Cardiac muscle cell (in vitro differentiated cells and primary cell): ENCODE results near the gene NR5A2. TPM values are rescaled to one million over a fixed set of nuclear protein-coding genes. Genes with fewer than 3 reads are reported as not detected.

ENCODE experiments used
- DNase-seq, 2 donors: peaks; one replicate each; pipeline versions ENCODE4 v3.0.0 to v3.0.0-alpha.2; 2010 to 2017; ENCODE audit warnings: low read depth in 1 of 2, low spot score in 1 of 2
- H3K27ac ChIP-seq: fragments of 200-600 bp; sonication (generic); 2 replicates; pipeline ENCODE4 v1.5.1; 2016
- H3K27me3 ChIP-seq: fragments of 200-600 bp; sonication (generic); 2 replicates; pipeline ENCODE4 v1.6.0; 2016; ENCODE audit warnings: control low read depth
- H3K36me3 ChIP-seq: fragments of 200-600 bp; sonication (generic); 2 replicates; pipeline ENCODE4 v1.5.1; 2016; ENCODE audit warnings: control low read depth
- H3K4me1 ChIP-seq: fragments of 200-600 bp; sonication (generic); 2 replicates; pipeline ENCODE4 v1.8.1; 2017; ENCODE audit warnings: low read depth, mild to moderate bottlenecking, mixed run types
- H3K4me3 ChIP-seq: fragments of 200-600 bp; sonication (generic); 2 replicates; pipeline ENCODE4 v1.5.1; 2016; ENCODE audit warnings: mild to moderate bottlenecking
- H3K9me3 ChIP-seq: fragments of 200-600 bp; sonication (generic); 2 replicates; pipeline ENCODE4 v1.5.1; 2017; ENCODE audit warnings: low read depth, mild to moderate bottlenecking, control low read depth
- CTCF ChIP-seq: IDR thresholded peaks from 2 replicates; pipeline ENCODE4 v1.5.1; 2012; ENCODE audit warnings: low read depth, mild to moderate bottlenecking, low read length
- polyA plus RNA-seq: library from polyadenylated mRNA; unstranded; fragments of >200 nt; fragmentation: Nextera tagmentation; extraction: Ambion mirVana; gene quantifications from 2 replicates; pipeline ENCODE4 v1.2.1, GENCODE V29; 2016
- total RNA-seq: library from RNA; depleted of rRNA; stranded (reverse); fragments of >200 nt; gene quantifications from 2 replicates; pipeline ENCODE4 v1.2.3, GENCODE V29; 2016

Gene NR5A2
- total and polyA plus RNA-seq, 2 experiments from 2014 or later, result 0.15 TPM; not detected in 1

- no peak for TF ChIP-seq CTCF
- no peaks in the 10 kb centered on the region for H3K36me3 ChIP-seq
- H3K27ac ChIP-seq, result no peak overlapping the region
- no peak for DNase-seq
- no peaks in the 10 kb centered on the region for H3K27me3 ChIP-seq
- H3K4me1 ChIP-seq, result no peaks in the 10 kb centered on the region
- H3K9me3 ChIP-seq, result no peaks in the 10 kb centered on the region
- H3K4me3 ChIP-seq, result no peak overlapping the region
Measured at GRCh38 chr1:200128081-200128480, 100.6 kb downstream of the NR5A2 start.

- no peak for DNase-seq
- no peak overlapping the region for H3K27ac ChIP-seq
- TF ChIP-seq CTCF, result no peak
- no peaks in the 10 kb centered on the region for H3K27me3 ChIP-seq
- H3K4me1 ChIP-seq, result no peaks in the 10 kb centered on the region
- H3K9me3 ChIP-seq, result no peaks in the 10 kb centered on the region
- no peaks in the 10 kb centered on the region for H3K36me3 ChIP-seq
- H3K4me3 ChIP-seq, result no peak overlapping the region
Measured at GRCh38 chr1:200128944-200129879, 101.7 kb downstream of the NR5A2 start.

- TF ChIP-seq CTCF, result no peak
- peak in 1 of 2 donors; percentile 16 for DNase-seq
- Histone ChIP-seq H3K27me3 (no peaks in the 10 kb centered on the region), H3K9me3 (no peaks in the 10 kb centered on the region), H3K36me3 (no peaks in the 10 kb centered on the region), H3K27ac (no peak overlapping the region), H3K4me1 (no peaks in the 10 kb centered on the region), H3K4me3 (no peak overlapping the region)
Measured at GRCh38 chr1:200130552-200130951, 103.0 kb downstream of the NR5A2 start.

GRCh38 chr1:200131551-200132125 lies 104.1 kb downstream of the NR5A2 start:
- Histone ChIP-seq H3K36me3 (no peaks in the 10 kb centered on the region), H3K4me3 (no peak overlapping the region), H3K4me1 (no peaks in the 10 kb centered on the region), H3K27me3 (no peaks in the 10 kb centered on the region), H3K27ac (no peak overlapping the region), H3K9me3 (no peaks in the 10 kb centered on the region)
- TF ChIP-seq CTCF, result no peak
- no peak for DNase-seq

- no peaks in the 10 kb centered on the region for H3K9me3 ChIP-seq
Measured at GRCh38 chr1:200133123-200133522, 105.6 kb downstream of the NR5A2 start.

More at GRCh38 chr1:200133123-200133522, 105.6 kb downstream of the NR5A2 start:
- Histone ChIP-seq H3K27ac (no peak overlapping the region), H3K27me3 (no peaks in the 10 kb centered on the region), H3K36me3 (no peaks in the 10 kb centered on the region), H3K4me3 (no peak overlapping the region), H3K4me1 (no peaks in the 10 kb centered on the region)
- no peak for TF ChIP-seq CTCF
- DNase-seq, result no peak
